Measurements from ENCODE around the gene CEP41.
"Not testable (repeated sequence)": the region's sequence is repeated elsewhere in the genome, so short reads cannot be mapped to it uniquely, and the experiment has no call there.

CEP41 gene

GRCh38 chr7:130458257-130458656 is 17.4 kb upstream of the CEP41 start:
- no peak for DNase-seq

GRCh38 chr7:130454959-130455358 is 14.1 kb upstream of the CEP41 start:
- no peak for DNase-seq

- no peak for DNase-seq
Measured at GRCh38 chr7:130452951-130453350, 12.1 kb upstream of the CEP41 start.

GRCh38 chr7:130451344-130451743 is 10.5 kb upstream of the CEP41 start:
- DNase-seq = not testable (repeated sequence)

- no peak for DNase-seq
Measured at GRCh38 chr7:130446259-130446658, 5.4 kb upstream of the CEP41 start.

GRCh38 chr7:130444751-130445407 is 4.1 kb upstream of the CEP41 start:
- no peak for DNase-seq

- DNase-seq = no peak
Measured at GRCh38 chr7:130444234-130444633, 3.4 kb upstream of the CEP41 start.

- DNase-seq = no peak
Measured at GRCh38 chr7:130442601-130443000, 1.8 kb upstream of the CEP41 start.

GRCh38 chr7:130441408-130441869 is 623 bp upstream of the CEP41 start:
- DNase-seq = peak; percentile 13

- DNase-seq = no peak
Measured at GRCh38 chr7:130436253-130436652, 4.6 kb downstream of the CEP41 start.

- no peak for DNase-seq
Measured at GRCh38 chr7:130435311-130435854, 5.4 kb downstream of the CEP41 start.

- DNase-seq = no peak
Measured at GRCh38 chr7:130433301-130433700, 7.5 kb downstream of the CEP41 start.

GRCh38 chr7:130432886-130433285 is 7.9 kb downstream of the CEP41 start:
- peak; percentile 32 for DNase-seq

- peak; percentile 78 for DNase-seq
Measured at GRCh38 chr7:130430841-130431666, 9.8 kb downstream of the CEP41 start.

- no peak for DNase-seq
Measured at GRCh38 chr7:130430115-130430514, 10.7 kb downstream of the CEP41 start.

- DNase-seq = no peak
Measured at GRCh38 chr7:130429019-130429418, 11.8 kb downstream of the CEP41 start.

GRCh38 chr7:130426564-130426963 is 14.3 kb downstream of the CEP41 start:
- DNase-seq = no peak

GRCh38 chr7:130425796-130426195 is 15.0 kb downstream of the CEP41 start:
- no peak for DNase-seq

GRCh38 chr7:130423501-130424037 is 17.2 kb downstream of the CEP41 start:
- no peak for DNase-seq

GRCh38 chr7:130421684-130422083 is 19.1 kb downstream of the CEP41 start:
- no peak for DNase-seq

GRCh38 chr7:130420943-130421578 is 19.8 kb downstream of the CEP41 start:
- DNase-seq = no peak

- DNase-seq = no peak
Measured at GRCh38 chr7:130419658-130420057, 21.2 kb downstream of the CEP41 start.

- no peak for DNase-seq
Measured at GRCh38 chr7:130418306-130418705, 22.5 kb downstream of the CEP41 start.
